GM12864 (cell line): ENCODE results near the gene RHOBTB3.

Experiments
- DNase-seq: peaks from one replicate; pipeline ENCODE4 v3.0.0-alpha.2; 2011; ENCODE audit warnings: low read depth
- H3K4me3 ChIP-seq: 2 replicates; pipeline ENCODE4 v1.5.1; 2011; ENCODE audit warnings: mild to moderate bottlenecking, low read depth, low read length, control low read depth
- TF ChIP-seq, protein P1 (sequence below): IDR thresholded peaks from 2 replicates; pipeline ENCODE4 v1.5.1; 2011; ENCODE audit warnings: low read depth, mild to moderate bottlenecking, moderate library complexity, low read length, control low read depth, inconsistent platforms; ENCODE audit errors: missing control alignments

RHOBTB3 gene

DNA sequence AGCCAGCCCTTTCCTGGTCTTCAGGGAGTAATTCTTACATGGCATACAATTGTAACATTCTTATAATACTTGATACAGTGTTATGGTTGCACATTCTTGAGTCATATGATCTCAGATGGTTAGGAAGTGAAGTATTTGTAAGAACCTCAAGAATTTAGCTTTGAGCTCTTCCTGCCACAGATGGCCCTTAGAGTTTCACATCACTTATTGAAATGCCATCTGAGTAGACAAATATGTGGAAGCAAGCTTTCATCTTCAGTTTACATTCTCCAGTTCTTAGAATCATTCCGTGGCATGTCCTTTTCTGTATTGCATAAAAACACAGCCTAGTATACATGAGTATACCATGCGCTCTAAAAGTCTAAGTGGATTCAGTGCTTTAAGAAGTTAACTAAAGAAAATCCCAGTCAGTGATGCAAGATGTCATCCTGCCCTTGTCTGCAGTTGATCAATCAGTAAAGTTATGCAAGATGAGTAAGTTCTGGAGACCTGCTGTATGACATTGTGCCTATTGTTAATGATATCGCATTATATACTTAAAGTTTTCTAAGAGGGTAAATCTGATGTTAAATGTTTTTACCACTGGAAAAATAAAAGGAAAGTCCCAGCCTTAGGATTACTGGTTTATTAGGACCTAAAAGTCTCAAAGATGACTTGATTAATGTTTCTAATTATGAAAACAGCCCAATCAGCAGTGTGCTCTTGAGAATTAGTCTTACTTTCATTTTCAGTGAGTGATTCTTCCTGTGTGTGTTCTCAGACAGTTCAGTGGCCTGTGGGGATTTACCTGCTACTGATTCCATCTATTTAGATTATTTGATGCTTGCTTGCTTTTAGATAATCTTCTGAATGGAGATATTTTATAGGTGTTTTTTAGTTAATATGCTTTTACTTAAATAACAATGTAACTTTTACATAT lies 29.4 kb downstream of the RHOBTB3 start:
- peak overlapping the region; percentile 30; the same call in 1 of the 2 replicates for H3K4me3 ChIP-seq
- peak; percentile 55 for DNase-seq
- TF ChIP-seq, protein P1, sequence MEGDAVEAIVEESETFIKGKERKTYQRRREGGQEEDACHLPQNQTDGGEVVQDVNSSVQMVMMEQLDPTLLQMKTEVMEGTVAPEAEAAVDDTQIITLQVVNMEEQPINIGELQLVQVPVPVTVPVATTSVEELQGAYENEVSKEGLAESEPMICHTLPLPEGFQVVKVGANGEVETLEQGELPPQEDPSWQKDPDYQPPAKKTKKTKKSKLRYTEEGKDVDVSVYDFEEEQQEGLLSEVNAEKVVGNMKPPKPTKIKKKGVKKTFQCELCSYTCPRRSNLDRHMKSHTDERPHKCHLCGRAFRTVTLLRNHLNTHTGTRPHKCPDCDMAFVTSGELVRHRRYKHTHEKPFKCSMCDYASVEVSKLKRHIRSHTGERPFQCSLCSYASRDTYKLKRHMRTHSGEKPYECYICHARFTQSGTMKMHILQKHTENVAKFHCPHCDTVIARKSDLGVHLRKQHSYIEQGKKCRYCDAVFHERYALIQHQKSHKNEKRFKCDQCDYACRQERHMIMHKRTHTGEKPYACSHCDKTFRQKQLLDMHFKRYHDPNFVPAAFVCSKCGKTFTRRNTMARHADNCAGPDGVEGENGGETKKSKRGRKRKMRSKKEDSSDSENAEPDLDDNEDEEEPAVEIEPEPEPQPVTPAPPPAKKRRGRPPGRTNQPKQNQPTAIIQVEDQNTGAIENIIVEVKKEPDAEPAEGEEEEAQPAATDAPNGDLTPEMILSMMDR = no peak

- no peak for DNase-seq
- no peak overlapping the region for H3K4me3 ChIP-seq
Observed at GRCh38 chr5:95761771-95762651, 30.9 kb downstream of the RHOBTB3 start.

DNA sequence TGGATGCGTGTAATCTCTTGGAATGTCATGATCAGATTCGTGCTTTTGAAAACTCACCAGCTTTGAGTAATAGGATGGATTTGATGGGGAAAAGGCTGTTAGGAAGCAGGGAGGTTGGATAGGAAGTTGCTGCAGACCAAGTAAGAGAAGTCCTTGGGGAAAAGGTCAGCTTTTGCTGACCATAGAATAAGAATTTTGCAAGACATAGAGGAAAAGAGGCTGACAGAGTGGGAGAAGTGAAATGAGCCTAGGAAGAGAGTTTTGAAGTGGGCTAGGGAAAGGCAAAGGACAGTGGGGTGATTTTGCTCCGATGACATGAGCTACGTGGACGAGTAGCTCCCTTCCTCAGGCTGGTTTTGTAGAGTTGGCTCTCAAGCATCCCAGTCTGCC lies 31.5 kb downstream of the RHOBTB3 start:
- H3K4me3 ChIP-seq = no peak overlapping the region
- DNase-seq = no peak
- TF ChIP-seq, protein P1 = no peak

More at GRCh38 chr5:95761771-95762651, 30.9 kb downstream of the RHOBTB3 start:
- TF ChIP-seq, protein P1 = no peak

- H3K4me3 ChIP-seq = no peak overlapping the region
- DNase-seq = no peak
- TF ChIP-seq, protein P1 = no peak
Observed at GRCh38 chr5:95763941-95764340, 32.8 kb downstream of the RHOBTB3 start.

- DNase-seq = no peak
- TF ChIP-seq, protein P1 = no peak
- no peak overlapping the region for H3K4me3 ChIP-seq
Observed at GRCh38 chr5:95768731-95769130, 37.6 kb downstream of the RHOBTB3 start.

- H3K4me3 ChIP-seq = no peak overlapping the region
- DNase-seq = no peak
- TF ChIP-seq, protein P1 = no peak
Observed at GRCh38 chr5:95770830-95771708, 39.9 kb downstream of the RHOBTB3 start.
